Immature natural killer cell (primary cell): Measurements from ENCODE around the gene TRIM75. TPM values are rescaled to one million over a fixed set of nuclear protein-coding genes. Genes with fewer than 3 reads are reported as not detected.
A peak's percentile ranks its signal among the peaks of the same experiment; 100 is the strongest.
"Not testable (repeated sequence)": the region's sequence is repeated elsewhere in the genome, so short reads cannot be mapped to it uniquely, and the experiment has no call there.

Source experiments
- DNase-seq, 3 donors: peaks; one replicate each; pipeline ENCODE4 v3.0.0; 2022; ENCODE audit warnings: mixed read lengths in 1 of 3
- H3K27ac Mint-ChIP-seq, 6 donors: one replicate each; pipeline ENCODE4 v1.8.0; 2020; ENCODE audit warnings: mixed read lengths in 6 of 6, mild to moderate bottlenecking in 5 of 6, inconsistent platforms in 4 of 6, moderate library complexity in 3 of 6
- H3K27me3 Mint-ChIP-seq, 3 donors: one replicate each; pipeline ENCODE4 v1.8.0; 2020 to 2021; ENCODE audit warnings: low read depth in 3 of 3, mild to moderate bottlenecking in 3 of 3, mixed read lengths in 3 of 3, moderate library complexity in 3 of 3, inconsistent platforms in 1 of 3
- H3K36me3 Mint-ChIP-seq, 3 donors: one replicate each; pipeline ENCODE4 v1.8.0; 2020; ENCODE audit warnings: mixed read lengths in 3 of 3, inconsistent platforms in 2 of 3, mild to moderate bottlenecking in 2 of 3
- H3K4me1 Mint-ChIP-seq, 2 donors: one replicate each; pipeline ENCODE4 v1.8.0; 2020; ENCODE audit warnings: inconsistent platforms in 2 of 2, mild to moderate bottlenecking in 2 of 2, mixed read lengths in 2 of 2, moderate library complexity in 1 of 2
- H3K4me3 Mint-ChIP-seq, 5 donors: one replicate each; pipeline ENCODE4 v1.8.0; 2020; ENCODE audit warnings: mild to moderate bottlenecking in 5 of 5, mixed read lengths in 5 of 5, inconsistent platforms in 3 of 5, moderate library complexity in 3 of 5
- H3K9me3 Mint-ChIP-seq, 6 donors: one replicate each; pipeline ENCODE4 v1.8.0; 2020; ENCODE audit warnings: mild to moderate bottlenecking in 6 of 6, mixed read lengths in 6 of 6, inconsistent platforms in 4 of 6, moderate library complexity in 3 of 6
- polyA plus RNA-seq, 3 donors: library from polyadenylated mRNA; unstranded; fragments of 300-500 nt; fragmentation: Illumina TruSeq; gene quantifications; one replicate each; pipeline ENCODE4 v1.2.3, GENCODE V29; 2021

Gene TRIM75
- polyA plus RNA-seq, 3 donors from 2014 or later, result not detected

DNA sequence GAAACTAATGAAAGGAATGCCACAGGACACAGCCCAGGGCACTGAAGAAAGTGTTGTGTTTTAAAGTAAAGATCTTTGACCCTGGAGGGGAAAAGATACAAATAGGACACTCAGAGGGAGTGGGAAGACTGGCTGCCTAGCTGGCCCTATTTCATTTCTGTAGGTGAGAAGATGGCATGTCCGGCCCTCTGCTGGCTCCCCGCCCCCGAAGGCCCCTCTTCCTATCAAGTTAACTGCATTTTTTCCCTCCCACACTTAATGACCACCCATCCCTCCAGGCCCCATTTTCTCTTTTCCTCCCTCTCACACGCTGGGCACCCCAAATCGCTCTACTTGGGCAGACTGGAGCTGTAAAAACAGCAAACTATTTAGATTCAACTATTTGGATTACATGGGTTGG is 5.5 kb upstream of the TRIM75 start:
- H3K9me3 Mint-ChIP-seq, result peaks cover 0 to 2% (median 0%) of the 10 kb centered on the region in 6 donors
- H3K36me3 Mint-ChIP-seq, result no peaks in the 10 kb centered on the region
- no peak overlapping the region for H3K27ac Mint-ChIP-seq
- no peak for DNase-seq
- peaks cover 3 to 9% (median 4%) of the 10 kb centered on the region in 3 donors for H3K27me3 Mint-ChIP-seq
- no peaks in the 10 kb centered on the region for H3K4me1 Mint-ChIP-seq
- no peak overlapping the region for H3K4me3 Mint-ChIP-seq

GRCh38 chr4:165052627-165053026 is 1.0 kb upstream of the TRIM75 start:
- no peak for DNase-seq
- Mint-ChIP-seq H3K27me3 (peaks cover 3 to 7% (median 4%) of the 10 kb centered on the region in 3 donors), H3K4me1 (no peaks in the 10 kb centered on the region), H3K36me3 (no peaks in the 10 kb centered on the region), H3K4me3 (no peak overlapping the region), H3K27ac (no peak overlapping the region), H3K9me3 (no peaks in the 10 kb centered on the region)

DNA sequence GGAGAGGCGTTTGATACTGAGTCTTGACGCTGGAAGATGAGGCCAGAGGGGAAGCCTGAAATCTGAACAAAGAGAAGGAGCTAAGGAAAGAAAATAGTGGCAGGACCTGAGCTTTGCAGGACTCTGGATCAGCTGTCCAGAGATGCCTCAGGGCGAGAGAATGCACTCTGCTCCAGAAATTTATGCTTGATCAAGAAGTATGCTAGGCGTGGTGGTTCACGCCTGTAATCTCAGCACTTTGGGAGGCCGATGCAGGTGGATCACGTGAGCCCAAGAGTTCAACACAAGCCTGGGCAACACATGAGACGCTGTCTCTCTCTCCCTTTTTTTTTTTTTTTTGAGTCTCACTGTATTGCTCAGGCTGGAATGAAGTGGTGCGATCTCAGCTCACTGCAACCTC is 1.9 kb downstream of the TRIM75 start:
- Mint-ChIP-seq H3K9me3 (no peaks in the 10 kb centered on the region), H3K36me3 (peaks cover 0 to 3% (median 0%) of the 10 kb centered on the region in 3 donors), H3K4me3 (no peak overlapping the region), H3K27me3 (peaks cover 0 to 5% (median 4%) of the 10 kb centered on the region in 3 donors), H3K4me1 (no peaks in the 10 kb centered on the region), H3K27ac (no peak overlapping the region)
- DNase-seq, result no peak

DNA sequence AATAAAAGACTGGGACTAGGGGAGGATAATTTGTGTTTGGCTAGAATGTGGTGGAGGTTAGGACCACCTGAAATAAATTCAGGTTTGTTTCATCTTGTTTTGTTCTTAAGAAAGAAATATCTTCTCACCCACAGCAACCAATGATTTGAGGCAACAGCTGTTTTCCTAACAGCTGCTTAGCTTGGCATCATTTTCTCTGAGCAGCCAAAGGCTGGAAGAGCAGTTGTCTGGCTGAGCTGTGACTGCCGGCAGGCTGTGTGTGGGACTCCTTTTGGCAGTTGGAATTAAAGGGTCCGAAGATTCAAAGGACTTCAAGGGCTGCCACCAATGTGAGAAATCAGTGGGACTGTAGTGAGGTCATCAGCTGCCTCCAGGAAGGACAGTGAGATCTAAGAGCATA is 5.0 kb downstream of the TRIM75 start:
- Mint-ChIP-seq H3K36me3 (peaks cover 0 to 3% (median 0%) of the 10 kb centered on the region in 3 donors), H3K27me3 (peaks cover 0 to 5% (median 0%) of the 10 kb centered on the region in 3 donors), H3K4me3 (no peak overlapping the region)

DNA sequence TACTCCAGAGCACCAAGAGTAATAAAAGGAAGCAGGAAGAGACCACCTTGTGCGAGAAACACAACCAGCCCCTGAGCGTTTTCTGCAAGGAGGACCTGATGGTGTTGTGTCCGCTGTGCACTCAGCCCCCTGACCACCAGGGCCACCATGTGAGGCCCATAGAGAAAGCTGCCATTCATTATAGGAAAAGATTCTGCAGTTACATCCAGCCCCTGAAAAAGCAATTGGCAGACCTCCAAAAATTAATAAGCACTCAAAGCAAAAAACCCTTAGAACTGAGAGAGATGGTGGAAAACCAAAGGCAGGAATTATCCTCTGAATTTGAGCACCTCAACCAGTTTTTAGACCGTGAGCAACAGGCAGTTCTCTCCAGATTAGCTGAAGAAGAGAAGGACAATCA is 5.7 kb downstream of the TRIM75 start:
- DNase-seq, result no peak
- Mint-ChIP-seq H3K4me3 (no peak overlapping the region), H3K27ac (no peak overlapping the region), H3K27me3 (peaks cover 0 to 5% (median 1%) of the 10 kb centered on the region in 3 donors), H3K36me3 (peaks cover 0 to 3% (median 0%) of the 10 kb centered on the region in 3 donors), H3K9me3 (no peaks in the 10 kb centered on the region), H3K4me1 (no peaks in the 10 kb centered on the region)

More for the DNA sequence above, 5.0 kb downstream of the TRIM75 start:
- no peaks in the 10 kb centered on the region for H3K9me3 Mint-ChIP-seq
- no peaks in the 10 kb centered on the region for H3K4me1 Mint-ChIP-seq
- no peak overlapping the region for H3K27ac Mint-ChIP-seq
- no peak for DNase-seq

GRCh38 chr4:165060938-165061337 is 7.3 kb downstream of the TRIM75 start:
- no peak overlapping the region for H3K27ac Mint-ChIP-seq
- H3K4me1 Mint-ChIP-seq, result no peaks in the 10 kb centered on the region
- peaks cover 0 to 1% (median 0%) of the 10 kb centered on the region in 3 donors for H3K27me3 Mint-ChIP-seq
- no peak for DNase-seq
- peaks cover 0 to 3% (median 0%) of the 10 kb centered on the region in 3 donors for H3K36me3 Mint-ChIP-seq
- H3K9me3 Mint-ChIP-seq, result no peaks in the 10 kb centered on the region
- no peak overlapping the region for H3K4me3 Mint-ChIP-seq

GRCh38 chr4:165070560-165070959 is 16.9 kb downstream of the TRIM75 start:
- peaks cover 0 to 2% (median 1%) of the 10 kb centered on the region in 3 donors for H3K27me3 Mint-ChIP-seq
- no peaks in the 10 kb centered on the region for H3K9me3 Mint-ChIP-seq
- H3K4me3 Mint-ChIP-seq, result no peak overlapping the region
- no peak overlapping the region for H3K27ac Mint-ChIP-seq
- no peaks in the 10 kb centered on the region for H3K4me1 Mint-ChIP-seq
- peaks cover 0 to 8% (median 7%) of the 10 kb centered on the region in 3 donors for H3K36me3 Mint-ChIP-seq
- no peak for DNase-seq

DNA sequence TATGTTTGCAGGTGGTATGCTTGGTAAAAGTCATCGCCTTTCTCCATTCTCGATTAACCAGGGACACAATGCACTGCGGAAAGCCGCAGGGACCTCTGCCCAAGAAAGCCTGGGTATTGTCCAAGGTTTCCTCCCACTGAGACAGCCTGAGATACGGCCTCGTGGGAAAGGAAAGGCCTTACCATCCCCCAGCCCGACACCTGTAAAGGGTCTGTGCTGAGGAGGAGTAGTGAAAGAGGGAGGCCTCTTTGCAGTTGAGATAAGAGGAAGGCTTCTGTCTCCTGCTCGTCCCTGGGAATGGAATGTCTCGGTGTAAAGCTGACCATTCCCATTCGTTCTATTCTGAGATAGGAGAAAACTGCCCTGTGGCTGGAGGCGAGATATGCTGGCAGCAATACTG is 19.7 kb downstream of the TRIM75 start:
- H3K4me3 Mint-ChIP-seq, H3K27me3 Mint-ChIP-seq, H3K27ac Mint-ChIP-seq, H3K4me1 Mint-ChIP-seq, DNase-seq, H3K9me3 Mint-ChIP-seq: not testable (repeated sequence)
- peaks cover 7 to 15% (median 13%) of the 10 kb centered on the region in 3 donors for H3K36me3 Mint-ChIP-seq

DNA sequence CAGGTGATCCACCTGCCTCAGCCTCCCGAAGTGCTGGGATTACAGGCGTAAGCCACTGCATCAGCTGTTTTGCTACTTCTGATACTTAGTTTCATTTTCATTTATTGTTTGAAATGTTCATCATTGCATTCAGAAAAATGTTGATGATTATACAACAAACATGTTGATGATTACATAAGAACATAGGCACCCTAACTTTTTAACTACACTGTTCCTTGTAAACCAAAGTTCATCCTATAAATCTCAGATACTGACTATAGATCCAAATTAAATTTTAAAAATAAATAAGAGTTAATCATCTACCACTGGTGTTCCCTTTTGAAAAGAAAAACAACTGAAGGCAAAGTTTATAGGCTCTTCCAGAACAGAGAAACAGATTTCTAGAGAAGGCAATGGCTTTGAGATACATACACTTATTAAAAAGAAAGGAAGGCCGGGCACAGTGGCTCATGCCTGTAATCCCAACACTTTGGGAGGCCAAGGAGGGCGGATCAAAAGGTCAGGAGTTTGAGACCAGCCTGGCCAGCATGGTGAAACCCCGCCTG is 23.4 kb downstream of the TRIM75 start:
- peaks cover 0 to 2% (median 0%) of the 10 kb centered on the region in 3 donors for H3K27me3 Mint-ChIP-seq
- no peaks in the 10 kb centered on the region for H3K9me3 Mint-ChIP-seq
- H3K4me1 Mint-ChIP-seq, result no peaks in the 10 kb centered on the region
- peaks cover 19 to 27% (median 22%) of the 10 kb centered on the region in 3 donors for H3K36me3 Mint-ChIP-seq
- no peak for DNase-seq
- no peak overlapping the region for H3K4me3 Mint-ChIP-seq
- H3K27ac Mint-ChIP-seq, result no peak overlapping the region

DNA sequence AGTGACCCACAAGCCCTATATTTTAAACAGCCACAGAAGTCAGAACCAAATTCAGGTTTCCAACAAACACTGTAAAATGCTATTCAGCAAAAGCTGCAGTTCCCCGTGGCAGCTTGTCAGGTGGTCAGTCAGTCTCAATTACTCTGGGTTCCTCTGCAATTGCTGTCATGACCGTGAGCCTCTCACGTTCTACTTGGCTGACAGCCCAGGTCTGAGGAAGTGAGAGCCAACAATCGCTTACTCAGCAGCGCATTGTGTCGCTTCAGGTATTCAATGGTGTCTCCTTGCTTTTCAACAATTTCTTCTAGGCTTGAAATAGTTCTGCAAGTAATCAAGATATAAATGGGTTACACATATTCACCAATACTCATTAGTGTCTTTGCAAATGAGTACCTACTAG is 25.8 kb downstream of the TRIM75 start:
- H3K27ac Mint-ChIP-seq, result no peak overlapping the region
- no peak for DNase-seq

DNA sequence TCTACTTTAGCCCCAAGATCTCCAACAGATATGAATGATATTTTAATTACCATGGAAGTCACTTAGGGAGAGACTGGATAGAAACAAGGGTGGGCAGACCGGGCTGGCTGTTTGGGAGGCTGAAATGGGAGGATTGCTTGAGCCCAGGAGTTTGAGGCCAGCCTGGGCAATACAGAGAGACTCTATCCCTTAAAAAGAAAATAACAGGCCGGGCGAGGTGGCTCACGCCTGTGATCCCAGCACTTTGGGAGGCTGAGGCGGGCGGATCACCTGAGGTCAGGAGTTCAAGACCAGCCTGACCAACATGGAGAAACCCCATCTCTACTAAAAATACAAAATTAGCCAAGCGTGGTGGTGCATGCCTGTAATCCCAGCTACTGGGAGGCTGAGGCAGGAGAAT is 31.1 kb downstream of the TRIM75 start:
- not testable (repeated sequence) for H3K4me3 Mint-ChIP-seq, H3K27ac Mint-ChIP-seq, H3K4me1 Mint-ChIP-seq, DNase-seq, H3K27me3 Mint-ChIP-seq, H3K9me3 Mint-ChIP-seq
- peaks cover 22 to 31% (median 27%) of the 10 kb centered on the region in 3 donors for H3K36me3 Mint-ChIP-seq

More for the DNA sequence above, 25.8 kb downstream of the TRIM75 start:
- H3K27me3 Mint-ChIP-seq, result no peaks in the 10 kb centered on the region
- peaks cover 20 to 21% (median 20%) of the 10 kb centered on the region in 3 donors for H3K36me3 Mint-ChIP-seq
- H3K4me1 Mint-ChIP-seq, result no peaks in the 10 kb centered on the region
- no peak overlapping the region for H3K4me3 Mint-ChIP-seq
- H3K9me3 Mint-ChIP-seq, result no peaks in the 10 kb centered on the region

DNA sequence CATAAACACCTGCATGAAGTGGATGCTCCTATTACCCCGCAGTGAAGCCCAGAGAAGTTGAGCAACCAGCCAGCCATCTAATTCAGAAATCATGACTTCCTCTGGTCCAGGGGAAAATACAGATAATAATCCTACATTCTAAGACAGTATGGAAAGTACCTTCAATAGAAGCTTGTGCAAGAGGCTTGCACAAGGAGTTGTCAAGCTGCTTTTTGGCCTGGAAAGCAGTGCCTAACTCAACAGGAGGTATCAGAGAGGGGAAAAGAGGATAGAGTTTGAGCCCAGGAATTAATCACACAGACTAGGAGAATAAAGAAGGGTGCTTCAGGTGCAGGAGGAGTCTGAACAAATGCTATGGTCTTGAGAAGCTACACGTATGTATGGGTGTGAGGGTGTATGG is 32.3 kb downstream of the TRIM75 start:
- Mint-ChIP-seq H3K9me3 (no peaks in the 10 kb centered on the region), H3K36me3 (peaks cover 19 to 32% (median 24%) of the 10 kb centered on the region in 3 donors), H3K4me3 (no peak overlapping the region), H3K27me3 (no peaks in the 10 kb centered on the region), H3K27ac (peak overlapping the region in 1 of 6 donors; percentile 5), H3K4me1 (no peaks in the 10 kb centered on the region)
- no peak for DNase-seq

DNA sequence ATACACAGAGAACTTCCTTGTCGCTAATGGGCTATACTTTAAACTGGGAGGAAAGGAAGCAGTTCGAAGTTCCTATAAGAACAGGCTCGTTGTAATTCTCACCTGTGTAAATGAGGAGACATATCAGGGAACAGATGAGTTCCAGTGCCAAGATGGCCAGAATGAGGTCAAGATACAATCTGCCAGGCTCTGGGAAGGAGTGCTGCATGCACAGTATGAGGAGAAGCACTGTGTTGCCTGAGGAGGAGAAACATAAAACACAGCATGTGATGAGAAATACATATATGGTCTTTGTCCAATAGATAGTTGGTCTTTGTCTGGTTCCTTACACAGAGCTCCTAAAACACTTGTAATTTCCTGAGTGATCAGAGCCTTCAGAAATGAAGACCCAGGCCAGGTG is 34.7 kb downstream of the TRIM75 start:
- Mint-ChIP-seq H3K4me3 (no peak overlapping the region), H3K36me3 (peaks cover 22 to 37% (median 24%) of the 10 kb centered on the region in 3 donors), H3K27me3 (no peaks in the 10 kb centered on the region), H3K27ac (peak overlapping the region in 1 of 6 donors; percentile 37), H3K9me3 (no peaks in the 10 kb centered on the region), H3K4me1 (no peaks in the 10 kb centered on the region)
- DNase-seq, result no peak

GRCh38 chr4:165092187-165092586 is 38.5 kb downstream of the TRIM75 start:
- DNase-seq, H3K27ac Mint-ChIP-seq, H3K4me1 Mint-ChIP-seq, H3K9me3 Mint-ChIP-seq, H3K4me3 Mint-ChIP-seq, H3K27me3 Mint-ChIP-seq: not testable (repeated sequence)
- peaks cover 7 to 21% (median 9%) of the 10 kb centered on the region in 3 donors for H3K36me3 Mint-ChIP-seq

DNA sequence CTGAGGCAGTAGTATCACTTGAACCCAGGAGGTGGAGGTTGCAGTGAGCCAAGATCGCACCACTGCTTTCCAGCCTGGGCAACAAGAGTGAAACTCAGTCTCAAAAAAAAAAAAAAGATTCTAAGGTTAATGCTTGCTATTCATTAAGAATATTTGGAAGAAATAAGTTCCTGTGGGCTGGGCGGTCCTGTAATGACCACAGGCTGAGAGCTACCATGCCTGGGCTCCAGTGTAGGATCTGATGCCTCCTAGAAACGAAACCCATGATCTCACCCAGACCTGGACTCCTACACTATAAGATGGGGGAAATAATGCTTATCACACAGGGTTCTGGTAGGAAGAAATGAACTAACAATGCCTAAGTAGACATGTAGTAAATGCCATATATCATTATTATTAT is 41.2 kb downstream of the TRIM75 start:
- Mint-ChIP-seq H3K4me1 (no peaks in the 10 kb centered on the region), H3K27ac (no peak overlapping the region), H3K4me3 (no peak overlapping the region), H3K36me3 (peaks cover 4 to 15% (median 8%) of the 10 kb centered on the region in 3 donors), H3K27me3 (no peaks in the 10 kb centered on the region), H3K9me3 (no peaks in the 10 kb centered on the region)
- no peak for DNase-seq
